Epithelial cell of proximal tubule (primary cell): ENCODE measurements around the gene NKX2-2. TPM values are rescaled to one million over a fixed set of nuclear protein-coding genes. Genes with fewer than 3 reads are reported as not detected.
"Not testable (repeated sequence)": the region's sequence is repeated elsewhere in the genome, so short reads cannot be mapped to it uniquely, and the experiment has no call there.

Source experiments
- DNase-seq: peaks from one replicate; pipeline ENCODE4 v3.0.0-alpha.2; 2011; ENCODE audit warnings: low read depth
- H3K4me3 ChIP-seq: 2 replicates; pipeline ENCODE4 v1.5.1; 2011; ENCODE audit warnings: low read depth, mild to moderate bottlenecking, low read length
- CTCF ChIP-seq: conservative IDR thresholded peaks from 2 replicates; pipeline ENCODE4 v1.5.1; 2012; ENCODE audit warnings: low read depth, mild to moderate bottlenecking, low read length
- total RNA-seq: library from RNA; depleted of rRNA; stranded (reverse); fragments of >200 nt; gene quantifications from 2 replicates; pipeline ENCODE4 v1.2.3, GENCODE V29; 2015

The NKX2-2 gene
- total RNA-seq, 1 donor from 2014 or later = not detected

DNA sequence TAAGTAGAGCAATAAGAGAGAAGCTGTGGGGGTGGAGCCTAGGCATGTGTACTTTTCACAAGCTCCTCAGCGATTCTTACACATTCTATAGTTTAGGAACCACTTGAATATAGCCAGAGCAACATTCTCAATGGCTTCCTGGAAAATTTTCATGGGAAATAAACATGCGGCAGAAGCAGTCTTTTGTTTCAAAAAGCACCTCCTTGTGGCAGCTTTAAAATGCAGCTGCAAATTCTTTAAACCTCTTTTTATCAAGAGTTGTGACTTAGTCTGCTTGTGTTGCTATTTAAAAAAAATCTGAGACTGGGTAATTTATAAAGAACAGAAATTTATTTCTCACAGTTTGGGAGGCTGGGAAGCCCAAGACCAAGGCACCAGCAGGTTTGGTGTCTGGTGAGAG is 23.8 kb downstream of the NKX2-2 start:
- no peak overlapping the region for H3K4me3 ChIP-seq
- no peak for DNase-seq
- TF ChIP-seq CTCF = peak; percentile 58

- not testable (repeated sequence) for DNase-seq
Measured at GRCh38 chr20:21480144-21480543, 33.7 kb downstream of the NKX2-2 start.

DNA sequence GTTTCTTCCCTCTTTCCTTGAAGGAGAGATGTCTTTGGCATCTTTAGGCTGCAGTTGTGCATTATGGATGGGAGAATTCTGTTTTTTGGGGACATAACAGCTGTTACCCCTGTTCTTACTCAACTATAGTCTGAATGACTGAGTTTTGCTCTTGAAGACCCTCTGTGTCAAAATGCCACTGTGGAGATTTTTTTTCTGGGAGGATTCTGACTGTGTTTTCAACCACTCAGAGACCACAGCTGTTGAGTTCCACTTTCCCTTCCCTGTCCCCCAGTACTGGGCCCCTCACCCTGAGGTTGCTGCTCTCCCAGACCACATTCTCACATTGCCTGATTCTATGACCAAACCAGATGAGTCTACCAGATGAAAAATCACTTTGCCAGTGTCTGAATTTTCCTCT is 48.1 kb downstream of the NKX2-2 start:
- DNase-seq = no peak
- no peak overlapping the region for H3K4me3 ChIP-seq
- no peak for TF ChIP-seq CTCF

More at GRCh38 chr20:21480144-21480543, 33.7 kb downstream of the NKX2-2 start:
- H3K4me3 ChIP-seq = not testable (repeated sequence)

GRCh38 chr20:21464916-21465315 is 48.9 kb downstream of the NKX2-2 start:
- TF ChIP-seq CTCF = no peak
- DNase-seq = no peak
- no peak overlapping the region for H3K4me3 ChIP-seq

Other genes with a start within 250 kb of the NKX2-2 start
- 92.0 and 112 TPM in 2 replicates for gene XRN2, start 210.7 kb downstream of the NKX2-2 start, total RNA-seq
- gene NKX2-4, start 116.5 kb downstream of the NKX2-2 start, total RNA-seq = not detected in 2 replicates
- gene PAX1, start 191.6 kb upstream of the NKX2-2 start, total RNA-seq = not detected in 2 replicates